HG03342 (cell line): Measurements from ENCODE around the gene SH2D4B.
A peak's percentile ranks its signal among the peaks of the same experiment; 100 is the strongest.
"Not testable (repeated sequence)": the region's sequence is repeated elsewhere in the genome, so short reads cannot be mapped to it uniquely, and the experiment has no call there.

Experiments
- ATAC-seq: cut with Tn5 transposase; IDR thresholded peaks from one replicate; pipeline ENCODE4 v1.9.1; 2021; ENCODE audit warnings: mild to moderate bottlenecking, moderate library complexity; ENCODE audit not compliant: unreplicated experiment

The SH2D4B gene

GRCh38 chr10:80523773-80524172 is 13.9 kb upstream of the SH2D4B start:
- no peak for ATAC-seq

GRCh38 chr10:80524190-80524909 is 13.4 kb upstream of the SH2D4B start:
- no peak for ATAC-seq

GRCh38 chr10:80526218-80526617 is 11.5 kb upstream of the SH2D4B start:
- no peak for ATAC-seq

DNA sequence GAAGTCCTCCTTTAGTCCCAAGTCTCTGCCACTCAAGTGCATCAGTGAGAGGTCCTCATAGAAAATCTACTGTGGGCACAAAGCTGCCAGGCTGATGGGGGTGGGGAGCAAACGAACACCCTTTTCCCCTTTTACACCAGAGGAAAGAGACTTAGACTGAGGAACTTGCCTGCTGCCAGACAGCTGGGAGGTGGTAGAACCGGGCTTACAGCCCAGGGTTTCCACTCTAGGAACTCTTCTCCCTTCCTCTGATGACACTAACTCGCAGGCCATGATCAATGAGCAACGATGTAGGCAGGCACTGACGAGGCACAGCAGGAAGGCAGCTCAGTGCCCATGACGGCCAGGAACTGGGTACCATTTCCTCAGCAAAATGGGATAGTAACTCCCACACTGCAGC is 11.0 kb upstream of the SH2D4B start:
- ATAC-seq, result no peak

DNA sequence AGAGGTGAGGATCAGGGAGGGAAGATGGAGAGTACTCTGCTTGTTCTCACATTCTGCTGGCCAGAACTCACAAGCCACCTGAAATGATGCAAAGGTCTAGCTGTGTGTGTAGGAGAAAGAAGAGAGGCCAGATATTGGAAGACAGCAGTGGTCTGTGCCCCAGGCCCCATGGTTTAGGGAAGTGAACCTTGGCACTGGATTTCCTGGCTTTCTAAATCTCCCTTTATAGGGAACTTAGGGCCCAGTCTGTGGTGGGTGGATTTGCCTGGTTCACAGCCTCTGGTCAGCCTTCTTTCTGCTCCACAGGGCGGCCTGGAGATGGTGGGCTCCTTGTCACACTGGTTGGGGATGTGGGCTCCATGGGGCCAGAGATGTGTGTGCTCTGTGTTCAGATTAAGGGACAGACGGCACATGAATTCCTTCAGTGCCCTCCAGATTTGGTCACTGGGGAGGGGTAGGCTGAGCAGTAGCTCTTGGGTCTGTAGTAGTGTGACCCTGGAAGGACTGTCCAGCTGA is 9.5 kb upstream of the SH2D4B start:
- ATAC-seq, result no peak

DNA sequence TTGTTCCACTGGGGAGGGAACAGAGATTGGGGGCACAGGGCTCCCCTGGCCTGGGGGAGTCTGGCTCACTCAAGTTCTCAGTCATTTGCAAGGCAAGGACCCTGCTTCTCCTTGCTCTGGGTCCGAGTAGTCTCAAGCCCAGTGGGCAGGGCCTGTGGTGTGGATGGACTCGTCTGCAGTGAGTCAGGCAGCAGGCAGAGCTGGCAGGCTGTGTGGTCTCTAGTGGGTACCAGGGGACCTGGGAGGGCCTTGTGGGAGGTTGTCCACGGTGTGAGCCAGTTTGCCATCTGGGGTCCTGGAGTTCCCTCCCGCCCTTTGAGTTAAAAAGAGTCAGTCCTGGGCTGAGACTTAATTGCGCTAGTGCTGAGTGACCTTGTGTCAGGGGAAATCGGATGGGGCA is 8.8 kb upstream of the SH2D4B start:
- no peak for ATAC-seq

DNA sequence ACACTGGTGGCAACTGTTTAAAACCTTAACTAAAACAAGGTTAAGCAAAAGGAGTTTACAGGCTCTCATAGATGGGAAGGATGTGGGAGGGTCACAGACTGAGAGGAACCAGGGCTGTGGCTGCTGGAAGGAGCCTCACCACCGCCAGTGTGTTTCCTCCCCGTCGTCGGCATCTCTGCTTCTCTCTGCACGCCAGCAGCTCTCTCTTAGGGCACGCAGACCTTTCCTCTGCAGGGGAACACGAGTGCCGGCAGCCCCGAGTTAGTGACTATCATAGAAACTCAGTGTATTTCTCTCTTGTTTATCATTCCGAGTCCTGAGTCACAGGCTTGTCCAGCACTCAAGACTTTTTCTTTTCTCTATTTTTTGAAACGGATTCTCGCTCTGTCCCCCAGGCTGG is 8.1 kb upstream of the SH2D4B start:
- no peak for ATAC-seq

DNA sequence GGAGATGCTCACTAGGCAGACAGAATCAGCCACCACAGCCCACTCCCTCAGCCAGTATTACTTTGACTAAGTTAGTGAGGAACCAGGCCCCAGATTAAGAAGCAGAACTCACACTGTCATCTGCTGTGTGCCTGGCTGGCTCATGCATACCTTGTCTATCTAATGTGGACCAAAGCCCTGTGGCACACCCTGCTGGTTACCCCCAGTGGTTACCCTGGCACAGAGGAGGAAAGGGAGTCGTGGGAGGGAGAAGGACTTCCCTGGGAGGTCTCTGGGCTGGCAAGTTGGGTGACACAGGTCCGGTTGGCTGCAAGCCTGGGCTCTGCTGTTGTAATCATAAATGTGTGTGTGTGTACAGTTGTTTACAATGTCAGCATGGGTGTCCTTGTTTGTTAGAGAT is 7.5 kb upstream of the SH2D4B start:
- peak; percentile 49 for ATAC-seq

GRCh38 chr10:80530816-80531215 is 6.9 kb upstream of the SH2D4B start:
- ATAC-seq, result no peak

DNA sequence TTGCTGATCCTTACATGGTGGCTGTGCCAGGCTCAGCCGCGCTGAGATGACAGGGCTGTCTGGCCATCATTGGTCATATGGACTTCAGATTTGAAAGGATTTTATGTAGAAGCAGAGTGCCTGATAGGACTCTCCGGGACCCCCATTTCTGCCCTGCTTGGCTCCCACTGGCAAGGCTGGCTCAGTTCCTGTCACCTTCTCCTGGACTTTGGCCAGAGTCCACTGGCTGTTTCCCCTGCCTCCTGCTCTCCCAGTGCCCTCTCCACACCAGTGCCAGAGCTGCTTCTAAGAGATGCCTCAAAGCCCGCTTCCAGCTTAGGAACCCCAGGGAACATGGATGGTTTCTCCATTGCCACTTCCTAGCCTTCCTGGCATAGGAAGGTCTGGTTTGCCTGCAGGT is 5.1 kb upstream of the SH2D4B start:
- no peak for ATAC-seq

DNA sequence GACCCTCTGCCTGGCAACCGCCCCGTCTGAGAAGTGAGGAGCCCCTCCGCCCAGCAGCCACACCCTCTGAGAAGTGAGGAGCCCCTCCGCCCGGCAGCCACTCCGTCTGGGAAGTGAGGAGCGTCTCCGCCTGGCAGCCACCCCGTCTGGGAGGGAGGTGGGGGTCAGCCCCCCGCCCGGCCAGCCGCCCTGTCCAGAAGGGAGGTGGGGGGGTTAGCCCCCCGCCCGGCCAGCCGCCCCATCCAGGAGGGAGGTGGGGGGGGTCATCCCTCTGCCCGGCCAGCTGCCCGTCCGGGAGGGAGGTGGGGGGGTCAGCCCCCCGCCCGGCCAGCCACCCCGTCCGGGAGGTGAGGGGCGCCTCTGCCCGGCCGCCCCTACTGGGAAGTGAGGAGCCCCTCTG is 3.6 kb upstream of the SH2D4B start:
- ATAC-seq, result not testable (repeated sequence)

- ATAC-seq, result not testable (repeated sequence)
These were observed 3.1 kb upstream of the SH2D4B start for GRCh38 chr10:80534646-80535045.

DNA sequence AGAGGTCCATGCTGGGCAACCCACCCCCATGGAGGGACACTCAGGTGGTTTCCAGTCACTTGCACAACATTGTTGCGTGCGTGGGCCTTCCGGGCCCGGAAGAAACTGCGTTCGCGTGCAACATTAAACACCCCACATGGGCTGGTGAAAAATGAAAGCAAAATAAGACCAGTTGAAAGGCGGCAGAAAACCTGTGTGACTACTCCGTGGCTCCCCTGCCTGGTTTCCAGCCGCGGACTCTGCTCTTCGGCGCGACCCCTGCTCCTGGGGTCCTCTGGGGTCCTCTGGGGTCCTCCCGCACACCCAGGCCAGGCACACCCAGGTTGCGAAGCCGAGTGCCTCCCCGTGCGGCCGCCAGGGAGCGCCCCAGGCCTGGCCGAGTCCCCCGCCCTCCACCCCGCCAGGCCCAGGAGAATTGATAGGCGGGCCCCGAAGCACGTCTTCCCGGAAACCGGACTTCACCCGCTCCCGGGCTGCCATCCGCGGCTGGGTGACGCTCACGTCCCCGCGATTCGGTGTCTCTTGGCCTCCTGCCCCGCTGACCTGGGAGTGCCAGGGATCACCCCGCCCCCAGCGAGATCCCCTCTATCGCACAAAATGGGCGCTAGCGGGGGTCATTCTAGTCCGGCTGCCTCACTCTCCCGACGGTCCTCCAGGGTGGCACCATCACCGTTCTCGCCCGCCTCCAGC is 1.9 kb upstream of the SH2D4B start:
- ATAC-seq, result peak; percentile 82

DNA sequence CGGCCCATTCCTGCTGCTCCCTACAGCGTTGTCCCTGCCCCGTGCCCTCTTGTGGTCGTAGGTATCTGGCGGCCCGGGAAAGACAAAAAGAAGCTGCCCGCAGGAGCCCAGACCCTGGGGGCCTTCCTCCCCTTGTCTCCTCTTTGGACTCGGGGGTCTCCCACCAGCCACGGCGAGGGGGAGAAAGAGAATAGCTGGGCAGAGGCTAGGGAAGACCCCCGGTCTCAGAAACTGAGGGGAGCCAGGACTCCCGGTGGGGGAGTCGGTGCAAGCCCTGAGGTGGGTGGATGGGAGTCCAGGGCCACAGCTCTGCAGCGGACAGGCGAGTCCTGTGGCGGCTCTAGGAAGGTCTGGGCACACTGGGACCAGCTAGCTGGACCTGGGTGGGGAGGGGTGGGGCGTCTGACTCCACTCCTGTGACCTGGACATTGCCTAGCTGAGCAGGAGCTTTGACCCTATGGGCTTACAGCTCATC is 1.3 kb upstream of the SH2D4B start:
- ATAC-seq, result no peak

- no peak for ATAC-seq
These were observed 491 bp upstream of the SH2D4B start for GRCh38 chr10:80537086-80537735.

- no peak for ATAC-seq
These were observed 931 bp downstream of the SH2D4B start for GRCh38 chr10:80538481-80539185.

DNA sequence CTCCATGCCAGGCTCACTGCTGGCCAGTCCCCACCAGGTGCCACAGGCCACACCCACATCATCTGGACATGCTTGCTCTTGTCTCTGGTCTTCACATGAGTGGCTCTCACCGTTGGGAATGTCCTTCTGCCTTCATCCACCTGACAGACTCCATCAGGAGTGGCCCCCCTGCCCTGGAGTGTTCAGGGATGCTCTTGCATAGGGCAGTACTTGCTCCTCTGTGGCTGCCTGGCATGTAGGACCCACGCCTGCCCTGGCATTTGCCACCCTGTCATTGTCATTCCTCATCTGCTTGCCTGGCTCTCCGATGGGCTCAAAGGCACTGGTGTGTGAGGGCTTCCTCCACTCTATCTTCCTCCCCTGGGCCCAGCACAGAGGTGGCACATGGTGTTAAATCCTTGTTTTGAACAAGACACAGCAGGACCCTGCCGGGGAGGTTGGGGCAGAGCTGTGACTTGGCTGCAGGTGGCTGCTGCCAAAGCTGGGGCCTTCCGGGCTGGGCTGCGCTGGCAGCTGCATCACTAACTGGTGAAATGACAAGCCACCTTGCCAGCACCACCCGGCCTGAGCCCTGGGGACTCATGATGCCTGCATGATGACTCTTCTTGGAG is 1.8 kb downstream of the SH2D4B start:
- ATAC-seq, result no peak

DNA sequence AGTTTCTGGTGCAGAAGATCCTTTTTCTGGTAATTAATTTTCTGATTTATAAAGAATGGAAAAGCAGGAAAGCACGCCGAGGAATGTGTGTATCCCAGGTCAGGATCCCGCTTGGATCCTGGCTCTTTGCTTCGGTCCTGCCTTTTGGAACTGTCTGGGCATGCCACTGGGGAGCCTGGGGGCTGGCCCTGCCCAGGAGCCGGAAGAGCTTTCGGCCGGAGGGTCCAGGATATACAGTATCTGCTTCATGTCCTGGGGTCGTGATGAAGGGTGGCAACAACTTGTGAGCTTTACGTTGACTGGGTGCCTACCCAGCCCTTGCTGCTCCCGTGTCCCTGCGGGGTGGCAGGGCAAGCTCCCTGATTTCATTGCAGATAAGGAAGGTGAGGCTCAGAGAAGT is 2.4 kb downstream of the SH2D4B start:
- ATAC-seq, result no peak

GRCh38 chr10:80540618-80540980 is 2.9 kb downstream of the SH2D4B start:
- ATAC-seq, result no peak

DNA sequence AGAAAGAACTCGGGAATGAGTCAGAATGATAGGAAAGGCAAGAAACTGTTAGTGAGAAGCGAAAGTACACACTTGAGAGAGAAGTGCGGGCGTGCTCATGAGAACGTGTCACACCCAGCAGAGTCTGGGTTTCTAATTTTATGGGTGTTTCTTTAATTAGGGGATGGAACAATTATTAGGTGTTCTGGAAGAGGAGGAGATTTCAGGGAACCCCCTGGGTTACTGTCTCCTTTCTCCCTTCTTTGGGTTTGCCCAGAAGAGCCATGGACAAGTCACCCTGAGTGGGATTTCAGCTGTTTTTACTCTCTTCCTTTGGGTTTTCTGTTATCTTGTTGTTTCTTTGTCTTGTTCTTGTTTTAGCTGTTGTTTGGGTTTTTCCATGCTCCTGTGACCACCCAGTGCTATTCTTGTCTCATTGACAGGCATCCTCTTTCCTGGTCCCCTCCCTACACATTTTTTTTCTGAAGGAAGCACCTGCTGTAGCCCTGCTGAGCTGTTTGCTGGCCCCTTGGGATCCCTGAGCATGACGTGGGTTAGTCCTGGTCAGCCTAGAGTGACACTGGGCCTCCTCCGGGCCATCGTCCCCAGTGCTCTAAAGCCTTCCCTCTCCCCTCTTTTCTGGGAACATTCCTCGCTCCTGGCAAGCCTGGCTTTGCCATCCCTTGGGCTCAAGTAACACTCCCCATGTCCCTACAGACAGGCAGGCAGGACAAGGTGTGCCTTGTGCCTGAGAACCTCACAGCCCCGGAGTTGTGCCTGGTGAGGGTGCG is 3.5 kb downstream of the SH2D4B start:
- ATAC-seq, result peak; percentile 66
